Keratinocyte (primary cell): ENCODE data around the gene MAPK1.

Source experiments
- CTCF ChIP-seq, 3 experiments: IDR thresholded peaks in 1 of 3; conservative IDR thresholded peaks in 1 of 3; optimal IDR thresholded peaks in 1 of 3; 2 replicates in 2 of 3; 3 replicates in 1 of 3; pipeline versions ENCODE3 to v1.5.1; 2011; ENCODE audit warnings: low read length in 3 of 3, mild to moderate bottlenecking in 3 of 3, moderate library complexity in 2 of 3, control low read depth in 1 of 3, inconsistent platforms in 1 of 3; ENCODE audit not compliant: insufficient read depth in 2 of 3; ENCODE audit errors: extremely low read depth in 1 of 3
- EZH2 ChIP-seq: IDR thresholded peaks from one replicate; pipeline ENCODE4 v1.6.1; 2012; ENCODE audit warnings: inconsistent platforms, mild to moderate bottlenecking, low read length, moderate library complexity

GRCh38 chr22:21766691-21767462, 100.6 kb downstream of the MAPK1 start:
- TF ChIP-seq EZH2, result no peak
- TF ChIP-seq CTCF (optimal IDR thresholded peaks at IDR 0.05 in 1 of 3, IDR thresholded peaks at IDR 0.05 in 1 of 3, conservative IDR thresholded peaks at IDR 0.05 in 1 of 3; ENCODE audit: extremely low read depth in 1 of 3, insufficient read depth in 2 of 3, low read length in 3 of 3), result no peak
